Sigmoid colon (tissue), 7 donors: Measurements from ENCODE around the gene C16orf87. TPM values are rescaled to one million over a fixed set of nuclear protein-coding genes. Genes with fewer than 3 reads are reported as not detected.

Experiments used
- DNase-seq: peaks from one replicate; pipeline ENCODE4 v3.0.0-alpha.2; 2019
- H3K27ac ChIP-seq, 4 donors: fragments of 200-600 bp; sonication (generic); one replicate each; pipeline ENCODE4 v1.5.1; 2016 to 2019; ENCODE audit warnings: mild to moderate bottlenecking in 1 of 4
- H3K27me3 ChIP-seq, 3 donors: fragments of 200-600 bp; sonication (generic); one replicate each; pipeline ENCODE4 v1.5.1; 2019; ENCODE audit warnings: mild to moderate bottlenecking in 1 of 3
- H3K36me3 ChIP-seq, 4 donors: fragments of 200-600 bp; sonication (generic); one replicate each; pipeline ENCODE4 v1.5.1; 2016 to 2019
- H3K4me1 ChIP-seq, 4 donors: fragments of 200-600 bp; sonication (generic); one replicate each; pipeline ENCODE4 v1.5.1; 2017 to 2019
- H3K4me3 ChIP-seq, 4 donors: fragments of 200-600 bp; sonication (generic); one replicate each; pipeline ENCODE4 v1.5.1; 2017 to 2019; ENCODE audit warnings: mild to moderate bottlenecking in 2 of 4, moderate library complexity in 1 of 4
- H3K9me3 ChIP-seq, 4 donors: fragments of 200-600 bp in 3 of 4; sonication (generic) in 3 of 4; one replicate each; pipeline versions ENCODE4 v1.5.1 to v1.6.1; 2013 to 2019
- CTCF ChIP-seq, 4 experiments: fragments of 450-650 bp in 3 of 4; fragments of 200-600 bp in 1 of 4; IDR thresholded peaks; one replicate each; pipeline ENCODE4 v1.5.1; 2016 to 2019; ENCODE audit warnings: antibody characterized with exemption in 4 of 4, mild to moderate bottlenecking in 3 of 4, moderate library complexity in 2 of 4
- EP300 ChIP-seq, 4 donors: sonication (generic); formaldehyde crosslinking; IDR thresholded peaks; one replicate each; pipeline ENCODE4 v1.6.1; 2017; ENCODE audit warnings: antibody characterized with exemption in 4 of 4
- POLR2A ChIP-seq, 2 donors: fragments of 450-650 bp; IDR thresholded peaks; one replicate each; pipeline ENCODE4 v1.6.1; 2016; ENCODE audit warnings: antibody characterized with exemption in 2 of 2, mild to moderate bottlenecking in 2 of 2, moderate library complexity in 2 of 2
- POLR2AphosphoS5 ChIP-seq, 4 donors: sonication (generic); formaldehyde crosslinking; IDR thresholded peaks; one replicate each; pipeline ENCODE4 v1.6.1; 2017; ENCODE audit warnings: antibody characterized with exemption in 4 of 4
- WGBS, 2 donors: extraction: QIAGEN DNeasy Blood & Tissue Kit; methylation state at CpG; one replicate each; pipeline ENCODE4 v1.1.7; 2013; 5-methylcytosine and 5-hydroxymethylcytosine counted together
- intact Hi-C: fragments of 100-400 bp; cut with DNase I; formaldehyde crosslinking; loops from one replicate; pipeline ENCODE4 v1.15.1; 2023
- polyA plus RNA-seq, 3 donors: library from polyadenylated mRNA; stranded (reverse); fragments of 200-250 nt; gene quantifications; one replicate each; pipeline ENCODE4 v1.2.3, GENCODE V29; 2013
- total RNA-seq, 4 donors: library from RNA; depleted of rRNA; stranded (reverse); fragments of >200 nt; gene quantifications; one replicate each; pipeline ENCODE4 v1.1.0, GENCODE V29; 2016
- donor health status: healthy with polysubstance abuse.
- donor health status: Bipolar disorder and iron deficiency.
- donor health status: healthy.

The C16orf87 gene
- total and polyA plus RNA-seq, 7 donors = 5.0 to 10.5 (median 6.0) TPM

GRCh38 chr16:46762583-46762982 is 68.4 kb downstream of the C16orf87 start:
- Histone ChIP-seq H3K4me3 (no peak overlapping the region), H3K27ac (no peak overlapping the region), H3K4me1 (no peaks in the 10 kb centered on the region), H3K36me3 (no peaks in the 10 kb centered on the region), H3K27me3 (peaks cover 0 to 25% (median 8%) of the 10 kb centered on the region in 3 donors), H3K9me3 (no peaks in the 10 kb centered on the region)
- WGBS, 2 donors = 24 to 63% methylated on average over 3 of the region's 3 CpGs
- intact Hi-C loops = no loop called here
- no peak for TF ChIP-seq POLR2A (IDR thresholded peaks at IDR 0.05)
- TF ChIP-seq POLR2AphosphoS5 (IDR thresholded peaks at IDR 0.05) = no peak
- no peak for TF ChIP-seq EP300 (IDR thresholded peaks at IDR 0.05)
- no peak for TF ChIP-seq CTCF (IDR thresholded peaks at IDR 0.05)
- DNase-seq = no peak

- Histone ChIP-seq H3K4me1 (no peaks in the 10 kb centered on the region), H3K27me3 (peaks cover 0 to 37% (median 8%) of the 10 kb centered on the region in 3 donors), H3K9me3 (no peaks in the 10 kb centered on the region), H3K36me3 (no peaks in the 10 kb centered on the region), H3K27ac (no peak overlapping the region), H3K4me3 (no peak overlapping the region)
- no peak for DNase-seq
- TF ChIP-seq CTCF (IDR thresholded peaks at IDR 0.05) (no peak), POLR2A (IDR thresholded peaks at IDR 0.05) (no peak), POLR2AphosphoS5 (IDR thresholded peaks at IDR 0.05) (no peak), EP300 (IDR thresholded peaks at IDR 0.05) (no peak)
- WGBS, 2 donors = 88 to 94% methylated on average over 5 of the region's 5 CpGs
- intact Hi-C loops = no loop called here
Observed at GRCh38 chr16:46759309-46759708, 71.7 kb downstream of the C16orf87 start.

GRCh38 chr16:46757339-46758050 is 73.5 kb downstream of the C16orf87 start:
- TF ChIP-seq EP300 (IDR thresholded peaks at IDR 0.05) (no peak), CTCF (IDR thresholded peaks at IDR 0.05) (no peak), POLR2A (IDR thresholded peaks at IDR 0.05) (no peak), POLR2AphosphoS5 (IDR thresholded peaks at IDR 0.05) (no peak)
- Histone ChIP-seq H3K36me3 (no peaks in the 10 kb centered on the region), H3K27ac (no peak overlapping the region), H3K27me3 (peaks cover 0 to 37% (median 8%) of the 10 kb centered on the region in 3 donors), H3K4me3 (no peak overlapping the region), H3K9me3 (no peaks in the 10 kb centered on the region), H3K4me1 (no peaks in the 10 kb centered on the region)
- DNase-seq = no peak
- intact Hi-C loops = no loop called here
- 49 to 60% methylated on average over 21 of the region's 21 CpGs for WGBS, 2 donors

- DNase-seq = no peak
- H3K4me3 ChIP-seq = no peak overlapping the region
- no peaks in the 10 kb centered on the region for H3K36me3 ChIP-seq
- 88% methylated on average over 11 of the region's 11 CpGs for WGBS, 2 donors
- intact Hi-C loops = no loop called here
- H3K27me3 ChIP-seq = peaks cover 0 to 37% (median 8%) of the 10 kb centered on the region in 3 donors
- no peak for TF ChIP-seq CTCF (IDR thresholded peaks at IDR 0.05)
- TF ChIP-seq POLR2AphosphoS5 (IDR thresholded peaks at IDR 0.05) = no peak
- no peak for TF ChIP-seq POLR2A (IDR thresholded peaks at IDR 0.05)
- no peak for TF ChIP-seq EP300 (IDR thresholded peaks at IDR 0.05)
- no peak overlapping the region for H3K27ac ChIP-seq
- H3K4me1 ChIP-seq = no peaks in the 10 kb centered on the region
- H3K9me3 ChIP-seq = no peaks in the 10 kb centered on the region
Observed at GRCh38 chr16:46756772-46757171, 74.2 kb downstream of the C16orf87 start.
